IPS-20b (cell line): ENCODE results near the gene ARL14.

Experiments used
- H3K27ac ChIP-seq: one replicate; pipeline ENCODE4 v1.5.1; 2013; ENCODE audit warnings: low read length
- H3K27me3 ChIP-seq: 2 replicates; pipeline ENCODE4 v1.6.1; 2013; ENCODE audit warnings: mild to moderate bottlenecking, low read length, inconsistent platforms; ENCODE audit not compliant: insufficient read depth
- H3K36me3 ChIP-seq: 2 replicates; pipeline ENCODE4 v1.6.1; 2013; ENCODE audit warnings: low read depth, mild to moderate bottlenecking, inconsistent platforms, low read length, moderate library complexity; ENCODE audit not compliant: insufficient read depth
- H3K4me1 ChIP-seq: 2 replicates; pipeline ENCODE4 v1.6.1; 2013; ENCODE audit warnings: mild to moderate bottlenecking, control low read depth, inconsistent platforms, low read length, moderate library complexity; ENCODE audit not compliant: insufficient read depth
- H3K4me3 ChIP-seq: 2 replicates; pipeline ENCODE4 v1.5.1; 2013; ENCODE audit warnings: mild to moderate bottlenecking, low read length, inconsistent platforms
- H3K9ac ChIP-seq: 2 replicates; pipeline ENCODE4 v1.6.1; 2013; ENCODE audit warnings: low read depth, mild to moderate bottlenecking, inconsistent platforms, low read length, moderate library complexity
- H3K9me3 ChIP-seq: 2 replicates; pipeline ENCODE4 v1.6.1; 2013; ENCODE audit warnings: mild to moderate bottlenecking, low read depth, low read length, inconsistent platforms; ENCODE audit not compliant: insufficient read depth

ARL14 gene

GRCh38 chr3:160653512-160653911 is 23.4 kb upstream of the ARL14 start:
- H3K9ac ChIP-seq = no peak overlapping the region
- no peak overlapping the region for H3K4me3 ChIP-seq
- no peaks in the 10 kb centered on the region for H3K27me3 ChIP-seq
- no peaks in the 10 kb centered on the region for H3K36me3 ChIP-seq
- H3K9me3 ChIP-seq = peaks cover 7% of the 10 kb centered on the region; the same call in 1 of the 2 replicates
- H3K27ac ChIP-seq = no peak overlapping the region
- no peaks in the 10 kb centered on the region for H3K4me1 ChIP-seq

- Histone ChIP-seq H3K36me3 (no peaks in the 10 kb centered on the region), H3K9ac (no peak overlapping the region), H3K4me1 (no peaks in the 10 kb centered on the region), H3K4me3 (no peak overlapping the region), H3K9me3 (no peaks in the 10 kb centered on the region), H3K27ac (no peak overlapping the region), H3K27me3 (no peaks in the 10 kb centered on the region)
Observed at GRCh38 chr3:160660902-160661301, 16.1 kb upstream of the ARL14 start.

- H3K27ac ChIP-seq = no peak overlapping the region
- H3K36me3 ChIP-seq = no peaks in the 10 kb centered on the region
- H3K4me1 ChIP-seq = peaks cover 3% of the 10 kb centered on the region; the same call in 1 of the 2 replicates
- no peaks in the 10 kb centered on the region for H3K9me3 ChIP-seq
- no peak overlapping the region for H3K4me3 ChIP-seq
- H3K27me3 ChIP-seq = no peaks in the 10 kb centered on the region
- H3K9ac ChIP-seq = no peak overlapping the region
Observed at GRCh38 chr3:160661660-160662059, 15.3 kb upstream of the ARL14 start.

GRCh38 chr3:160665231-160665630 is 11.7 kb upstream of the ARL14 start:
- peaks cover 3% of the 10 kb centered on the region; the same call in 1 of the 2 replicates for H3K4me1 ChIP-seq
- H3K9ac ChIP-seq = no peak overlapping the region
- no peak overlapping the region for H3K4me3 ChIP-seq
- H3K27me3 ChIP-seq = no peaks in the 10 kb centered on the region
- no peaks in the 10 kb centered on the region for H3K9me3 ChIP-seq
- H3K36me3 ChIP-seq = no peaks in the 10 kb centered on the region
- H3K27ac ChIP-seq = no peak overlapping the region

GRCh38 chr3:160665784-160666526 is 11.0 kb upstream of the ARL14 start:
- no peak overlapping the region for H3K9ac ChIP-seq
- H3K36me3 ChIP-seq = no peaks in the 10 kb centered on the region
- H3K27ac ChIP-seq = no peak overlapping the region
- no peaks in the 10 kb centered on the region for H3K27me3 ChIP-seq
- H3K9me3 ChIP-seq = no peaks in the 10 kb centered on the region
- H3K4me1 ChIP-seq = peaks cover 3% of the 10 kb centered on the region; the same call in 1 of the 2 replicates
- H3K4me3 ChIP-seq = no peak overlapping the region

GRCh38 chr3:160667452-160667851 is 9.5 kb upstream of the ARL14 start:
- Histone ChIP-seq H3K36me3 (no peaks in the 10 kb centered on the region), H3K27me3 (no peaks in the 10 kb centered on the region), H3K9me3 (no peaks in the 10 kb centered on the region), H3K4me1 (peaks cover 3% of the 10 kb centered on the region; the same call in 1 of the 2 replicates), H3K27ac (no peak overlapping the region), H3K9ac (no peak overlapping the region), H3K4me3 (no peak overlapping the region)

GRCh38 chr3:160668454-160668853 is 8.5 kb upstream of the ARL14 start:
- no peak overlapping the region for H3K27ac ChIP-seq
- H3K9ac ChIP-seq = no peak overlapping the region
- H3K4me1 ChIP-seq = peaks cover 3% of the 10 kb centered on the region; the same call in 1 of the 2 replicates
- H3K9me3 ChIP-seq = no peaks in the 10 kb centered on the region
- no peaks in the 10 kb centered on the region for H3K27me3 ChIP-seq
- no peaks in the 10 kb centered on the region for H3K36me3 ChIP-seq
- no peak overlapping the region for H3K4me3 ChIP-seq

GRCh38 chr3:160671231-160671630 is 5.7 kb upstream of the ARL14 start:
- Histone ChIP-seq H3K4me3 (no peak overlapping the region), H3K27me3 (no peaks in the 10 kb centered on the region), H3K4me1 (peaks cover 3% of the 10 kb centered on the region; the same call in 1 of the 2 replicates), H3K27ac (no peak overlapping the region), H3K9ac (no peak overlapping the region), H3K9me3 (no peaks in the 10 kb centered on the region), H3K36me3 (no peaks in the 10 kb centered on the region)

GRCh38 chr3:160671995-160672394 is 5.0 kb upstream of the ARL14 start:
- Histone ChIP-seq H3K9me3 (no peaks in the 10 kb centered on the region), H3K27me3 (no peaks in the 10 kb centered on the region), H3K9ac (no peak overlapping the region), H3K4me3 (no peak overlapping the region), H3K36me3 (no peaks in the 10 kb centered on the region), H3K4me1 (no peaks in the 10 kb centered on the region), H3K27ac (no peak overlapping the region)

GRCh38 chr3:160673188-160673587 is 3.8 kb upstream of the ARL14 start:
- Histone ChIP-seq H3K4me3 (no peak overlapping the region), H3K4me1 (peaks cover 4% of the 10 kb centered on the region; the same call in 1 of the 2 replicates), H3K9ac (no peak overlapping the region), H3K27ac (no peak overlapping the region), H3K9me3 (no peaks in the 10 kb centered on the region), H3K27me3 (no peaks in the 10 kb centered on the region), H3K36me3 (no peaks in the 10 kb centered on the region)

GRCh38 chr3:160675566-160676124 is 1.3 kb upstream of the ARL14 start:
- Histone ChIP-seq H3K9me3 (no peaks in the 10 kb centered on the region), H3K9ac (no peak overlapping the region), H3K36me3 (no peaks in the 10 kb centered on the region), H3K4me3 (no peak overlapping the region), H3K27ac (no peak overlapping the region), H3K27me3 (no peaks in the 10 kb centered on the region), H3K4me1 (peaks cover 14% of the 10 kb centered on the region)

GRCh38 chr3:160677459-160677881 is 510 bp downstream of the ARL14 start:
- no peak overlapping the region for H3K27ac ChIP-seq
- H3K27me3 ChIP-seq = no peaks in the 10 kb centered on the region
- H3K36me3 ChIP-seq = no peaks in the 10 kb centered on the region
- no peak overlapping the region for H3K9ac ChIP-seq
- H3K4me1 ChIP-seq = peaks cover 14% of the 10 kb centered on the region
- H3K4me3 ChIP-seq = no peak overlapping the region
- H3K9me3 ChIP-seq = no peaks in the 10 kb centered on the region
